ENCODE data around the gene CROCC2. TPM values are rescaled to one million over a fixed set of nuclear protein-coding genes. Genes with fewer than 3 reads are reported as not detected.

The CROCC2 gene
- total and polyA plus RNA-seq, 10 of the 15 experiments (the other 5 are each of a cell fraction or from before 2014, with no cell fraction given), result not detected

GRCh38 chr2:240951045-240951594 lies 45.0 kb downstream of the CROCC2 start:
- no peak for TF ChIP-seq E2F4 (IDR thresholded peaks at IDR 0.05; ENCODE audit: low read depth, low read length)
- TF ChIP-seq FOXK2 (IDR thresholded peaks at IDR 0.05), result 0 out of 2 replicates have a peak, but pooled peaks have one; percentile 7
- no peak for TF ChIP-seq RAD51 (IDR thresholded peaks at IDR 0.05)
- no peak for TF ChIP-seq BRCA1 (IDR thresholded peaks at IDR 0.05; ENCODE audit: low read depth, low read length)
- ChIA-PET CTCF (no interaction called here), SMC1A (ENCODE audit: uncharacterized antibody, unreplicated experiment) (interaction anchor here (0.7 kb wide), 1 partner anchor 587 kb away, joined by 3 read pairs; no protein-coding TSS in a partner anchor), RAD21 (ENCODE audit: unreplicated experiment) (no interaction called here), POLR2A (no interaction called here)
- H3K9me3 ChIP-seq (replicated peaks; ENCODE audit: control insufficient read depth, insufficient read depth, low read length), result no peaks in the 10 kb centered on the region
- WGBS (ENCODE audit: insufficient coverage, insufficient replicate concordance, low lambda C conversion rate, missing lambda C conversion rate), result 10% methylated on average over 3 of the region's 3 CpGs
- H3K27me3 ChIP-seq (replicated peaks in 1 of 2; ENCODE audit: control insufficient read depth in 2 of 2, insufficient read depth in 2 of 2, low read length in 1 of 2), result no peaks in the 10 kb centered on the region; a peak in 2 of 4 replicates
- FAIRE-seq (no peak), DNase-seq (ENCODE audit: low read depth, low spot score) (no peak), ATAC-seq (no peak)
- no TSS peak for BruUV-seq (replicated peaks)
- no peak overlapping the region for H3K9ac ChIP-seq (ENCODE audit: control insufficient read depth, insufficient read depth, low read length)
- no peaks in the 10 kb centered on the region for H3K36me3 ChIP-seq (ENCODE audit: control insufficient read depth in 2 of 2, insufficient read depth in 2 of 2, low read length in 1 of 2)
- in situ Hi-C loops (cut with MboI), result no loop called here
- H3K4me1 ChIP-seq (ENCODE audit: control insufficient read depth, insufficient read depth, low read length), result no peaks in the 10 kb centered on the region
- H3K79me2 ChIP-seq (ENCODE audit: control insufficient read depth, insufficient read depth, low read length), result no peaks in the 10 kb centered on the region
- no peak overlapping the region for H3K4me3 ChIP-seq
- H2AFZ ChIP-seq (ENCODE audit: control insufficient read depth, low read depth, low read length), result no peak overlapping the region
- no peak overlapping the region for H3K27ac ChIP-seq (ENCODE audit: control insufficient read depth, insufficient read depth)
- H3K4me2 ChIP-seq (ENCODE audit: control insufficient read depth, insufficient read depth), result no peak overlapping the region
- intact Hi-C loops (cut with micrococcal nuclease; ENCODE audit: unreplicated experiment), result no loop called here
- no peaks in the 10 kb centered on the region for H4K20me1 ChIP-seq (ENCODE audit: control insufficient read depth, insufficient read depth)

GRCh38 chr2:240952496-240953246 lies 46.5 kb downstream of the CROCC2 start:
- H3K27me3 ChIP-seq (replicated peaks in 1 of 2; ENCODE audit: control insufficient read depth in 2 of 2, insufficient read depth in 2 of 2, low read length in 1 of 2), result no peaks in the 10 kb centered on the region; a peak in 2 of 4 replicates
- no peaks in the 10 kb centered on the region for H3K4me1 ChIP-seq (ENCODE audit: control insufficient read depth, insufficient read depth, low read length)
- FAIRE-seq (no peak), ATAC-seq (no peak), DNase-seq (ENCODE audit: low read depth, low spot score) (no peak)
- no peaks in the 10 kb centered on the region for H3K36me3 ChIP-seq (ENCODE audit: control insufficient read depth in 2 of 2, insufficient read depth in 2 of 2, low read length in 1 of 2)
- H3K4me2 ChIP-seq (ENCODE audit: control insufficient read depth, insufficient read depth), result no peak overlapping the region
- ChIA-PET RAD21 (ENCODE audit: unreplicated experiment) (no interaction called here), CTCF (no interaction called here), POLR2A (no interaction called here), SMC1A (ENCODE audit: uncharacterized antibody, unreplicated experiment) (interaction anchor here (0.6 kb wide), 1 partner anchor 1333 kb away, joined by 3 read pairs; no protein-coding TSS in a partner anchor)
- no peak overlapping the region for H3K4me3 ChIP-seq
- intact Hi-C loops (cut with micrococcal nuclease; ENCODE audit: unreplicated experiment) (no loop called here), in situ Hi-C loops (cut with MboI) (no loop called here)
- H4K20me1 ChIP-seq (ENCODE audit: control insufficient read depth, insufficient read depth), result no peaks in the 10 kb centered on the region
- H3K79me2 ChIP-seq (ENCODE audit: control insufficient read depth, insufficient read depth, low read length), result no peaks in the 10 kb centered on the region
- no peak overlapping the region for H2AFZ ChIP-seq (ENCODE audit: control insufficient read depth, low read depth, low read length)
- no peak overlapping the region for H3K27ac ChIP-seq (ENCODE audit: control insufficient read depth, insufficient read depth)
- no peaks in the 10 kb centered on the region for H3K9me3 ChIP-seq (replicated peaks; ENCODE audit: control insufficient read depth, insufficient read depth, low read length)
- H3K9ac ChIP-seq (ENCODE audit: control insufficient read depth, insufficient read depth, low read length), result no peak overlapping the region
- TF ChIP-seq ZNF622 (IDR thresholded peaks at IDR 0.05) (no peak), TAF1 (IDR thresholded peaks at IDR 0.05; ENCODE audit: borderline replicate concordance, low read depth, low read length) (no peak), ZBED1 (IDR thresholded peaks at IDR 0.05; ENCODE audit: borderline replicate concordance) (no peak), CHD2 (IDR thresholded peaks at IDR 0.05; ENCODE audit: borderline replicate concordance, low read depth, low read length) (no peak), PAX5 (IDR thresholded peaks at IDR 0.05; ENCODE audit: borderline replicate concordance, low read depth, low read length) (no peak)
- 26% methylated on average over 14 of the region's 14 CpGs for WGBS (ENCODE audit: insufficient coverage, insufficient replicate concordance, low lambda C conversion rate, missing lambda C conversion rate)
- BruUV-seq (replicated peaks), result no TSS peak

Measured in GM12878 (cell line).